ENCODE data around the gene BRF1.

- no peak for TF ChIP-seq EZH2 (IDR thresholded peaks at IDR 0.05)
- no peak for TF ChIP-seq CTCF (IDR thresholded peaks at IDR 0.05)
Observed at GRCh38 chr14:105161309-105161708, 139.5 kb downstream of the BRF1 start.
